ENCODE data around the gene HECW1. TPM values are rescaled to one million over a fixed set of nuclear protein-coding genes. Genes with fewer than 3 reads are reported as not detected.
"Not testable (repeated sequence)": the region's sequence is repeated elsewhere in the genome, so short reads cannot be mapped to it uniquely, and the experiment has no call there.

Gene HECW1
- total and polyA plus RNA-seq, 8 donors: 0.04 to 0.69 (median 0.12) TPM; not detected in 5

DNA sequence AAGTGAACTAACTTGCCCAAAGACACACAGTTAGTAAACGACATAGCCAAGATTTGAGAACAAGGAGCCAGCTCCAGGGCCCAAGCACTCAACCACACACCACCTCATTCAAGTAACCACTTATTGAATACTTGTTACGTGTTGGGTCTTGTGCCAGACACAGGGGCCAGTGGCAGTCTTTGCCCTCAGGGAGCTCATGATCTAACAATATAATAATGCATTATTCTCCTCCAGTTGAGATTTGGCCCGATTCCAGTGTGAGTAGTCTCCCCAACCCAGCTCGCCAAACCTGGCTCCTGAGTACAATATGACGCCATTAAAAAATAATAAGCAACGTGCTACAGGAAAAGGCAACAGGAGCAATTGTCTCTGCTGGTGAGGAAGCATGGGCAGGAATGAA lies 456.1 kb downstream of the HECW1 start:
- no peak overlapping the region for H3K27ac ChIP-seq
- intact Hi-C loops (cut with DNase I): no loop called here
- DNase-seq (no peak), ATAC-seq (no peak), FAIRE-seq (no peak)
- TF ChIP-seq, protein P1, sequence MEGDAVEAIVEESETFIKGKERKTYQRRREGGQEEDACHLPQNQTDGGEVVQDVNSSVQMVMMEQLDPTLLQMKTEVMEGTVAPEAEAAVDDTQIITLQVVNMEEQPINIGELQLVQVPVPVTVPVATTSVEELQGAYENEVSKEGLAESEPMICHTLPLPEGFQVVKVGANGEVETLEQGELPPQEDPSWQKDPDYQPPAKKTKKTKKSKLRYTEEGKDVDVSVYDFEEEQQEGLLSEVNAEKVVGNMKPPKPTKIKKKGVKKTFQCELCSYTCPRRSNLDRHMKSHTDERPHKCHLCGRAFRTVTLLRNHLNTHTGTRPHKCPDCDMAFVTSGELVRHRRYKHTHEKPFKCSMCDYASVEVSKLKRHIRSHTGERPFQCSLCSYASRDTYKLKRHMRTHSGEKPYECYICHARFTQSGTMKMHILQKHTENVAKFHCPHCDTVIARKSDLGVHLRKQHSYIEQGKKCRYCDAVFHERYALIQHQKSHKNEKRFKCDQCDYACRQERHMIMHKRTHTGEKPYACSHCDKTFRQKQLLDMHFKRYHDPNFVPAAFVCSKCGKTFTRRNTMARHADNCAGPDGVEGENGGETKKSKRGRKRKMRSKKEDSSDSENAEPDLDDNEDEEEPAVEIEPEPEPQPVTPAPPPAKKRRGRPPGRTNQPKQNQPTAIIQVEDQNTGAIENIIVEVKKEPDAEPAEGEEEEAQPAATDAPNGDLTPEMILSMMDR (IDR thresholded peaks at IDR 0.05): no peak
- no peaks in the 10 kb centered on the region for H3K4me1 ChIP-seq
- 72 to 80% methylated on average over 6 of the region's 6 CpGs for WGBS, 2 donors
- no peak overlapping the region for H3K4me3 ChIP-seq
- H3K36me3 ChIP-seq: no peaks in the 10 kb centered on the region
- H3K27me3 ChIP-seq: peaks cover 0 to 5% (median 0%) of the 10 kb centered on the region in 4 donors
- H3K9me3 ChIP-seq: no peaks in the 10 kb centered on the region

DNA sequence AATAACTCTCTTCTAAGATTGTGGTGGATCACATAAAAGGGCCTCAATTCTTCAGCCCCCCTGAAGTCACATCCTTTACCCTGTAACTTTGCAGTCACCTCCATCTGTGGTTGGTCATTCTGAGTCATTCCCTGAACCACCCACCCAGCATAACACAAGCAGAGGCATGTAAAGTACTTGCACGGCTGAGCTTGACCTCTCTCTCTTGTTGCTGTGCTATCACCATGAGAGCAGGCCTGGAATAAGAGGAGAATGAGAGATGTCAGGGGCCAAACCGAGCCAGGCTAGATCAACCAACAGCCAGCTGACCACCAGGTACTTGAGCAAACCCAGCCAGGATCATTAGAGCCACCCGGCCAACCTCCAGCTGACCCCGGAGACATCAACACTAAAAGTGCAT lies 457.0 kb downstream of the HECW1 start:
- TF ChIP-seq, protein P1 (IDR thresholded peaks at IDR 0.05): no peak
- ATAC-seq (no peak), FAIRE-seq (no peak), DNase-seq (no peak)
- H3K4me1 ChIP-seq: no peaks in the 10 kb centered on the region
- H3K4me3 ChIP-seq: no peak overlapping the region
- no peaks in the 10 kb centered on the region for H3K9me3 ChIP-seq
- H3K27me3 ChIP-seq: no peaks in the 10 kb centered on the region
- no peaks in the 10 kb centered on the region for H3K36me3 ChIP-seq
- 79% methylated on average over 4 of the region's 4 CpGs for WGBS, 2 donors
- H3K27ac ChIP-seq: no peak overlapping the region
- intact Hi-C loops (cut with DNase I): no loop called here

DNA sequence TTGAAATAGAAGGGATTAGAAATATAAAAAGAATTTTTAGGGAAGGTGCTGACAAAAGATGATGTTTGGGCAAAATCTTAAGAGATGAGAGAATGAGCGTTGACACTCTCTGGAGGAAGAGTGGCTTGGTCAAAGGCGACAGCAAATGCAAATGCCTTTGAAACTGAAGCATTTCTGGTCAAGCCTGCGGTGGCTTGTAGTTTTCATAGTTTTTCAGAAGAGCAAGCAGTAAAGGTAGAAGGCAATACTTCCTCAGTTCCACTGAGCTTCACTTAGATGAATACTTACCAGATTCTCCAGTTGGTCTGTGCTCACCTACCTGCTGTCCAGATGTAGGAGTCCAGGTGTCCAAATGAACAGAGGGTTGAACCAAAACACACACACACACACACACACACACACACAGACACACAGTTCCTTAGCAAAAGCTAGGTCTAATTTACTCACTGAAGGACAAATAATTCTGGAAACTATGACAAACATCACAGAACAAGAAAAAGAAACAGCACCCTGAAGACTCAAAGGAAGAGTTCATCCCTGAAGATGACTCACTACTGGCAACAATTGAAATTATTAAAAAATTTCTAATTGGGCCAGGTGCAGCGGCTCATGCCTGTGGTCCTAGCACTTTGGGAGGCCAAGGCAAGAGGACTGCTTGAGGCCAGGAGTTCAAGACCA lies 458.4 kb downstream of the HECW1 start:
- Histone ChIP-seq H3K27me3 (no peaks in the 10 kb centered on the region), H3K9me3 (no peaks in the 10 kb centered on the region), H3K4me1 (no peaks in the 10 kb centered on the region), H3K4me3 (no peak overlapping the region), H3K27ac (no peak overlapping the region), H3K36me3 (no peaks in the 10 kb centered on the region)
- no peak for FAIRE-seq
- ATAC-seq: no peak
- intact Hi-C loops (cut with DNase I): loop anchor here in 1 of 3 donors (10.0 kb wide), 1 partner anchor 274 kb away; no protein-coding TSS in a partner anchor
- no peak for DNase-seq
- TF ChIP-seq, protein P1 (IDR thresholded peaks at IDR 0.05): no peak
- 84 to 92% methylated on average over 4 of the region's 4 CpGs for WGBS, 2 donors

DNA sequence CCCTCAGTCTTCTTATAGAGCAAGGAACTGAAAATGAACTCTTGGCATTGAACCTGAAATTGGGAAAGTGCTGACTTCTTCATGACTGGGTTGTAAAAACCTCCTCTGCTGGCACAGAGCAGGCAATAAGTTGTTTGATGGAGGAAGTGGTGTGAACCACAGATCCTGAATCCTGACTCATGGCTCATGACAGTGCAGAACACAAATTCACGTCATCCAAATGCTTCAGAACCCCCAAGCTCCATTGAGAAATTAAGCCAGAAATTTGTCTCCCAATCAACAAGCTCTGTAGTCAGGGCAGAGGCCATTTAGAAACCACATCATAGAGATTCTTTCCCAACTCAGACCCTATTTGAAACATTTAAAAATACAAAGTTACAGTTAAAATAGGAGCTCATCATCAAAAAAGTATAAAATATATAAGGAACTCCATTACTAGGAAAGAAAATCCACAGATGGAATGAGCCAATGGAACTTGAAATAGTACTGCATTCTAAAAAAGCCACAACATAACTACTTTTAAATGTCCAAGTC lies 460.1 kb downstream of the HECW1 start:
- H3K27me3 ChIP-seq: no peaks in the 10 kb centered on the region
- DNase-seq: peak in 1 of 6 donors; percentile 40
- no peak overlapping the region for H3K4me3 ChIP-seq
- intact Hi-C loops (cut with DNase I): loop anchor here in 1 of 3 donors (10.0 kb wide), 1 partner anchor 272 kb away; no protein-coding TSS in a partner anchor
- TF ChIP-seq, protein P1 (IDR thresholded peaks at IDR 0.05): no peak
- FAIRE-seq: no peak
- no peaks in the 10 kb centered on the region for H3K4me1 ChIP-seq
- 44 to 62% methylated on average over 1 of the region's 1 CpG for WGBS, 2 donors
- no peak overlapping the region for H3K27ac ChIP-seq
- no peaks in the 10 kb centered on the region for H3K9me3 ChIP-seq
- H3K36me3 ChIP-seq: no peaks in the 10 kb centered on the region
- peak in 3 of 4 donors; percentile 67 to 93 (median 89) for ATAC-seq

DNA sequence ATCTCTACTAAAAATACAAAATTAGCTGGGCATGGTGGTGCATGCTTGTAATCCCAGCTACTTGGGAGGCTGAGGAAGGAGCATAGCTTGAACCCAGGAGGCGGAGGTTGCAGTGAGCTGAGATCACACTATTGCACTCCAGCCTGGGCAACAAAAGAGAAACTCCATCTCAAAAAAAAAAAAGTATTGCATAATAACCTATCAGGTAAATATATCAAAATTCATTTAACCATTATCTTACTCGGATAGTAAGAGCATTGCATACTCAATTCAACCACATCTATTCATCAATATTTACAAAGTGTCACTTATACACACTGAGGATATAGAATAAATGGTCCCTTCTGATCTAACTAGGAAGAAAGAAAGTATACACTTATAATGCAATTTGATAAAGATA lies 461.4 kb downstream of the HECW1 start:
- not testable (repeated sequence) for H3K27me3 ChIP-seq, H3K9me3 ChIP-seq, DNase-seq, H3K36me3 ChIP-seq, H3K4me3 ChIP-seq, ATAC-seq, FAIRE-seq, H3K27ac ChIP-seq, H3K4me1 ChIP-seq
- intact Hi-C loops (cut with DNase I): loop anchor here in 1 of 3 donors (10.0 kb wide), 1 partner anchor 271 kb away; no protein-coding TSS in a partner anchor
- 85 to 92% methylated on average over 2 of the region's 2 CpGs for WGBS, 2 donors

Measured in pancreas (tissue), 10 donors.